CD4-positive, alpha-beta memory T cell (primary cell): ENCODE results near the gene ADAM23. TPM values are rescaled to one million over a fixed set of nuclear protein-coding genes. Genes with fewer than 3 reads are reported as not detected.
A peak's percentile ranks its signal among the peaks of the same experiment; 100 is the strongest.

Source experiments
- CTCF ChIA-PET: fragments of 350-600 bp; sonication (Branson Sonifier 250); formaldehyde crosslinking; loops from one replicate; lab custom pipeline; 2021; ENCODE audit warnings: inconsistent platforms; ENCODE audit not compliant: partially characterized antibody; lab: Charles Lee
- POLR2A ChIA-PET: fragments of 350-600 bp; sonication (Branson Sonifier 250); formaldehyde crosslinking; loops from one replicate; lab custom pipeline; 2021; ENCODE audit not compliant: partially characterized antibody; lab: Charles Lee
- DNase-seq, 5 donors: peaks; one replicate each; pipeline versions ENCODE4 v3.0.0 to v3.0.0-alpha.2; 2020 to 2022; ENCODE audit warnings: mixed read lengths in 1 of 5
- H3K27ac ChIP-seq: one replicate; pipeline ENCODE4 v1.7.0; 2013; ENCODE audit warnings: low read depth, low read length
- H3K27me3 ChIP-seq: 2 replicates; pipeline ENCODE4 v1.7.0; 2013; ENCODE audit warnings: mild to moderate bottlenecking, low read length, moderate library complexity; ENCODE audit not compliant: insufficient read depth
- H3K36me3 ChIP-seq: 2 replicates; pipeline ENCODE4 v1.7.0; 2013; ENCODE audit warnings: mild to moderate bottlenecking, low read length, moderate library complexity; ENCODE audit not compliant: insufficient read depth
- H3K4me1 ChIP-seq: 2 replicates; pipeline ENCODE4 v1.7.0; 2013; ENCODE audit warnings: mild to moderate bottlenecking, low read length, moderate library complexity; ENCODE audit not compliant: insufficient read depth
- H3K4me3 ChIP-seq, 2 donors: one replicate each; pipeline ENCODE4 v1.7.0; 2013; ENCODE audit warnings: low read length in 2 of 2, mild to moderate bottlenecking in 1 of 2
- H3K9me3 ChIP-seq, 2 donors: one replicate each; pipeline ENCODE4 v1.7.0; 2013; ENCODE audit warnings: low read length in 2 of 2, control low read depth in 1 of 2; ENCODE audit not compliant: control insufficient read depth in 1 of 2
- H3K27ac Mint-ChIP-seq, 7 donors: one replicate each; pipeline ENCODE4 v1.8.0; 2020 to 2021; ENCODE audit warnings: mixed read lengths in 7 of 7, mild to moderate bottlenecking in 6 of 7, inconsistent platforms in 3 of 7, moderate library complexity in 3 of 7
- H3K27me3 Mint-ChIP-seq, 2 donors: one replicate each; pipeline ENCODE4 v1.8.0; 2020 to 2021; ENCODE audit warnings: mixed read lengths in 2 of 2
- H3K36me3 Mint-ChIP-seq, 2 donors: one replicate each; pipeline ENCODE4 v1.8.0; 2020 to 2021; ENCODE audit warnings: mixed read lengths in 2 of 2, inconsistent platforms in 1 of 2, mild to moderate bottlenecking in 1 of 2
- H3K4me1 Mint-ChIP-seq, 4 donors: one replicate each; pipeline ENCODE4 v1.8.0; 2020 to 2021; ENCODE audit warnings: mixed read lengths in 4 of 4, mild to moderate bottlenecking in 1 of 4
- H3K4me3 Mint-ChIP-seq, 8 donors: one replicate each; pipeline ENCODE4 v1.8.0; 2020 to 2021; ENCODE audit warnings: mixed read lengths in 8 of 8, mild to moderate bottlenecking in 7 of 8, moderate library complexity in 6 of 8, inconsistent platforms in 3 of 8
- H3K9me3 Mint-ChIP-seq, 8 donors: one replicate each; pipeline ENCODE4 v1.8.0; 2020 to 2021; ENCODE audit warnings: mixed read lengths in 8 of 8, mild to moderate bottlenecking in 5 of 8, inconsistent platforms in 3 of 8, moderate library complexity in 1 of 8
- intact Hi-C: fragments of 100-400 bp; cut with micrococcal nuclease; formaldehyde crosslinking; loops from one replicate; pipeline ENCODE4 v1.15.1; 2023
- polyA plus RNA-seq, 2 donors: library from polyadenylated mRNA; unstranded; fragments of 300-500 nt; fragmentation: Illumina TruSeq; gene quantifications; one replicate each; pipeline ENCODE4 v1.2.3, GENCODE V29; 2021
- total RNA-seq, 2 experiments: library from RNA; stranded (reverse); gene quantifications; one replicate each; pipeline ENCODE4 v1.2.3, GENCODE V29; 2021

ADAM23 gene
- total and polyA plus RNA-seq, 4 experiments from 2014 or later = 2.9 to 31.3 (median 18.4) TPM

GRCh38 chr2:206488623-206489022, 45.3 kb downstream of the ADAM23 start:
- no peaks in the 10 kb centered on the region for H3K9me3 ChIP-seq
- Mint-ChIP-seq H3K27me3 (peaks cover 2 to 9% of the 10 kb centered on the region in 2 donors), H3K4me1 (peaks cover 0 to 17% (median 1%) of the 10 kb centered on the region in 4 donors), H3K27ac (no peak overlapping the region), H3K4me3 (no peak overlapping the region), H3K9me3 (peaks cover 0 to 11% (median 2%) of the 10 kb centered on the region in 8 donors), H3K36me3 (no peaks in the 10 kb centered on the region)
- H3K27me3 ChIP-seq = no peaks in the 10 kb centered on the region
- CTCF ChIA-PET = no interaction called here
- H3K4me3 ChIP-seq = no peak overlapping the region
- POLR2A ChIA-PET = no interaction called here
- no peak for DNase-seq
- no peaks in the 10 kb centered on the region for H3K36me3 ChIP-seq
- H3K4me1 ChIP-seq = no peaks in the 10 kb centered on the region
- intact Hi-C loops = no loop called here
- H3K27ac ChIP-seq = no peak overlapping the region

- H3K4me1 Mint-ChIP-seq = peaks cover 0 to under 1% (median 0%) of the 10 kb centered on the region in 4 donors
- no peaks in the 10 kb centered on the region for H3K36me3 Mint-ChIP-seq
- H3K27ac Mint-ChIP-seq = no peak overlapping the region
- peaks cover 0 to 12% (median 3%) of the 10 kb centered on the region in 8 donors for H3K9me3 Mint-ChIP-seq
- H3K4me3 ChIP-seq = no peak overlapping the region
- intact Hi-C loops = no loop called here
- H3K27me3 ChIP-seq = no peaks in the 10 kb centered on the region
- ChIA-PET CTCF (interaction anchor here (1.0 kb wide), 1 partner anchor 12 kb away, joined by 3 read pairs; no protein-coding TSS in a partner anchor), POLR2A (no interaction called here)
- no peak for DNase-seq
- peaks cover 2 to 6% of the 10 kb centered on the region in 2 donors for H3K27me3 Mint-ChIP-seq
- H3K9me3 ChIP-seq = no peaks in the 10 kb centered on the region
- no peaks in the 10 kb centered on the region for H3K4me1 ChIP-seq
- no peaks in the 10 kb centered on the region for H3K36me3 ChIP-seq
- H3K4me3 Mint-ChIP-seq = no peak overlapping the region
- no peak overlapping the region for H3K27ac ChIP-seq
Observed at GRCh38 chr2:206494061-206494460, 50.7 kb downstream of the ADAM23 start.

- Histone ChIP-seq H3K27ac (no peak overlapping the region), H3K4me3 (no peak overlapping the region), H3K4me1 (peaks cover 3% of the 10 kb centered on the region), H3K27me3 (no peaks in the 10 kb centered on the region), H3K36me3 (no peaks in the 10 kb centered on the region), H3K9me3 (no peaks in the 10 kb centered on the region)
- Mint-ChIP-seq H3K4me3 (no peak overlapping the region), H3K27me3 (no peaks in the 10 kb centered on the region), H3K9me3 (peaks cover 0 to 3% (median 0%) of the 10 kb centered on the region in 8 donors), H3K27ac (no peak overlapping the region), H3K4me1 (peaks cover 4 to 15% (median 5%) of the 10 kb centered on the region in 4 donors), H3K36me3 (no peaks in the 10 kb centered on the region)
- CTCF ChIA-PET = interaction anchor here (1.6 to 5.0 kb wide), 2 partner anchors 21 to 55 kb away, joined by 4 to 21 read pairs; no protein-coding TSS in a partner anchor
- POLR2A ChIA-PET = interaction anchor here (1.2 kb wide), 1 partner anchor 56 kb away, joined by 3 read pairs; no protein-coding TSS in a partner anchor
- no peak for DNase-seq
- intact Hi-C loops = loop anchor here (2.0 kb wide), 1 partner anchor 56 kb away; no protein-coding TSS in a partner anchor
Observed at GRCh38 chr2:206502729-206503128, 59.4 kb downstream of the ADAM23 start.

GRCh38 chr2:206511283-206511682, 68.0 kb downstream of the ADAM23 start:
- Histone ChIP-seq H3K4me3 (no peak overlapping the region), H3K36me3 (no peaks in the 10 kb centered on the region), H3K4me1 (no peaks in the 10 kb centered on the region), H3K9me3 (no peaks in the 10 kb centered on the region), H3K27ac (no peak overlapping the region), H3K27me3 (no peaks in the 10 kb centered on the region)
- H3K4me3 Mint-ChIP-seq = peak overlapping the region in 1 of 8 donors; percentile 57
- peaks cover 0 to 4% of the 10 kb centered on the region in 2 donors for H3K27me3 Mint-ChIP-seq
- ChIA-PET POLR2A (no interaction called here), CTCF (no interaction called here)
- intact Hi-C loops = no loop called here
- no peaks in the 10 kb centered on the region for H3K9me3 Mint-ChIP-seq
- H3K27ac Mint-ChIP-seq = no peak overlapping the region
- peaks cover 5 to 16% (median 10%) of the 10 kb centered on the region in 4 donors for H3K4me1 Mint-ChIP-seq
- DNase-seq = no peak
- H3K36me3 Mint-ChIP-seq = no peaks in the 10 kb centered on the region

- intact Hi-C loops = no loop called here
- POLR2A ChIA-PET = no interaction called here
- Mint-ChIP-seq H3K9me3 (no peaks in the 10 kb centered on the region), H3K4me1 (peaks cover 5 to 16% (median 10%) of the 10 kb centered on the region in 4 donors), H3K27ac (no peak overlapping the region), H3K36me3 (no peaks in the 10 kb centered on the region), H3K27me3 (peaks cover 0 to 4% of the 10 kb centered on the region in 2 donors), H3K4me3 (no peak overlapping the region)
- CTCF ChIA-PET = no interaction called here
- Histone ChIP-seq H3K4me1 (no peaks in the 10 kb centered on the region), H3K36me3 (no peaks in the 10 kb centered on the region), H3K27me3 (no peaks in the 10 kb centered on the region), H3K9me3 (no peaks in the 10 kb centered on the region), H3K27ac (no peak overlapping the region), H3K4me3 (no peak overlapping the region)
- no peak for DNase-seq
Observed at GRCh38 chr2:206512999-206513398, 69.7 kb downstream of the ADAM23 start.

- Histone ChIP-seq H3K27ac (no peak overlapping the region), H3K27me3 (no peaks in the 10 kb centered on the region), H3K4me3 (no peak overlapping the region), H3K36me3 (no peaks in the 10 kb centered on the region), H3K4me1 (no peaks in the 10 kb centered on the region), H3K9me3 (no peaks in the 10 kb centered on the region)
- ChIA-PET CTCF (no interaction called here), POLR2A (interaction anchor here (0.6 kb wide), 1 partner anchor 939 kb away, joined by 3 read pairs; no protein-coding TSS in a partner anchor)
- H3K4me3 Mint-ChIP-seq = no peak overlapping the region
- no peak overlapping the region for H3K27ac Mint-ChIP-seq
- intact Hi-C loops = no loop called here
- peaks cover 5 to 16% (median 10%) of the 10 kb centered on the region in 4 donors for H3K4me1 Mint-ChIP-seq
- H3K9me3 Mint-ChIP-seq = no peaks in the 10 kb centered on the region
- peaks cover 0 to 4% of the 10 kb centered on the region in 2 donors for H3K27me3 Mint-ChIP-seq
- no peaks in the 10 kb centered on the region for H3K36me3 Mint-ChIP-seq
- DNase-seq = no peak
Observed at GRCh38 chr2:206515580-206515979, 72.2 kb downstream of the ADAM23 start.

GRCh38 chr2:206518997-206519396, 75.7 kb downstream of the ADAM23 start:
- no peaks in the 10 kb centered on the region for H3K27me3 ChIP-seq
- ChIA-PET CTCF (interaction anchor here (1.4 kb wide), 1 partner anchor 14 kb away, joined by 3 read pairs; no protein-coding TSS in a partner anchor), POLR2A (no interaction called here)
- H3K27ac Mint-ChIP-seq = no peak overlapping the region
- H3K9me3 Mint-ChIP-seq = no peaks in the 10 kb centered on the region
- H3K4me1 Mint-ChIP-seq = no peaks in the 10 kb centered on the region
- intact Hi-C loops = no loop called here
- no peaks in the 10 kb centered on the region for H3K4me1 ChIP-seq
- H3K27ac ChIP-seq = no peak overlapping the region
- H3K4me3 ChIP-seq = no peak overlapping the region
- no peak for DNase-seq
- H3K36me3 Mint-ChIP-seq = no peaks in the 10 kb centered on the region
- H3K4me3 Mint-ChIP-seq = no peak overlapping the region
- no peaks in the 10 kb centered on the region for H3K36me3 ChIP-seq
- peaks cover 0 to 8% of the 10 kb centered on the region in 2 donors for H3K27me3 Mint-ChIP-seq
- no peaks in the 10 kb centered on the region for H3K9me3 ChIP-seq
